Endothelial cell of umbilical vein (primary cell): Measurements from ENCODE around the gene FSCB. TPM values are rescaled to one million over a fixed set of nuclear protein-coding genes. Genes with fewer than 3 reads are reported as not detected.

Source experiments
- BruUV-seq: library from RNA; stranded (reverse); fragments of 400-500 nt; replicated peaks from 2 replicates; lab custom pipeline; 2021; lab: Mats Ljungman, UMichigan
- CTCF ChIA-PET: fragments of 300-600, 350-600 bp; sonication (Branson Sonifier 250); formaldehyde crosslinking; loops from one replicate; lab custom pipeline; 2021; ENCODE audit warnings: antibody characterized with exemption, inconsistent platforms; lab: Charles Lee
- POLR2A ChIA-PET: fragments of 300-600, 350-600 bp; sonication (Branson Sonifier 250); formaldehyde crosslinking; loops from one replicate; lab custom pipeline; 2021; ENCODE audit warnings: antibody characterized with exemption, inconsistent platforms; lab: Charles Lee
- DNase-seq: peaks from one replicate; pipeline ENCODE4 v3.0.0-alpha.2; 2011; ENCODE audit warnings: low read depth, low spot score
- FAIRE-seq: peaks from 2 replicates; lab custom pipeline; 2011; peaks lifted over from hg19 to GRCh38; lab: Jason Lieb, UNC
- H2AFZ ChIP-seq: 2 replicates; pipeline ENCODE4 v1.6.0; 2012; ENCODE audit warnings: low read depth, low read length, control low read depth, inconsistent platforms
- H3K27ac ChIP-seq: 2 replicates; pipeline ENCODE4 v1.5.1; 2011; ENCODE audit warnings: low read depth, mild to moderate bottlenecking, control low read depth, low read length, moderate library complexity; ENCODE audit not compliant: insufficient read depth
- H3K27me3 ChIP-seq, 2 experiments: 2 replicates each; pipeline versions ENCODE4 v1.6.0 to v1.6.1; 2011; ENCODE audit warnings: low read length in 2 of 2, mixed read lengths in 1 of 2; ENCODE audit not compliant: control insufficient read depth in 2 of 2, insufficient read depth in 2 of 2
- H3K36me3 ChIP-seq, 2 experiments: 2 replicates in 1 of 2; 3 replicates in 1 of 2; pipeline ENCODE4 v1.5.1; 2011; ENCODE audit warnings: low read length in 2 of 2, mild to moderate bottlenecking in 1 of 2, moderate library complexity in 1 of 2; ENCODE audit not compliant: control insufficient read depth in 2 of 2, insufficient read depth in 2 of 2; ENCODE audit errors: extremely low read depth in 1 of 2
- H3K4me1 ChIP-seq: 3 replicates; pipeline ENCODE4 v1.5.1; 2011; ENCODE audit warnings: mild to moderate bottlenecking, low read length; ENCODE audit not compliant: control insufficient read depth, insufficient read depth; ENCODE audit errors: extremely low read depth
- H3K4me2 ChIP-seq: 2 replicates; pipeline ENCODE4 v1.6.1; 2011; ENCODE audit warnings: low read length, control low read depth, mixed read lengths; ENCODE audit not compliant: insufficient read depth
- H3K4me3 ChIP-seq, 3 experiments: fragments of 200-600 bp in 1 of 3; sonication (generic), shearing (Covaris generic) in 1 of 3; replicated peaks in 1 of 3; 2 replicates each; pipeline ENCODE4 v1.5.1; 2011 to 2016; ENCODE audit warnings: control low read depth in 3 of 3, low read length in 3 of 3, mild to moderate bottlenecking in 2 of 3, inconsistent platforms in 1 of 3, low read depth in 1 of 3, moderate library complexity in 1 of 3; ENCODE audit not compliant: insufficient read depth in 1 of 3
- H3K79me2 ChIP-seq: 2 replicates; pipeline ENCODE4 v1.6.0; 2012; ENCODE audit warnings: low read length, inconsistent platforms; ENCODE audit not compliant: control insufficient read depth, insufficient read depth
- H3K9ac ChIP-seq: replicated peaks from 2 replicates; pipeline ENCODE3; 2011; ENCODE audit warnings: low read length, control low read depth; ENCODE audit not compliant: insufficient read depth; ENCODE audit errors: extremely low read depth
- H3K9me1 ChIP-seq: replicated peaks from 3 replicates; pipeline ENCODE4 v1.6.0; 2011; ENCODE audit warnings: mild to moderate bottlenecking, low read length; ENCODE audit not compliant: control insufficient read depth, insufficient read depth; ENCODE audit errors: extremely low read depth
- H3K9me3 ChIP-seq: replicated peaks from 2 replicates; pipeline ENCODE4 v1.5.1; 2012; ENCODE audit warnings: low read length, inconsistent platforms; ENCODE audit not compliant: control insufficient read depth, insufficient read depth
- H4K20me1 ChIP-seq: replicated peaks from 2 replicates; pipeline ENCODE3; 2011; ENCODE audit warnings: mild to moderate bottlenecking, low read length; ENCODE audit not compliant: control insufficient read depth, insufficient read depth; ENCODE audit errors: extremely low read depth
- EZH2 ChIP-seq: IDR thresholded peaks from 2 replicates; pipeline ENCODE4 v1.6.1; 2012; ENCODE audit warnings: borderline replicate concordance, low read depth, mild to moderate bottlenecking, moderate library complexity, low read length, inconsistent platforms; ENCODE audit not compliant: severe bottlenecking
- FOS ChIP-seq: IDR thresholded peaks from 2 replicates; pipeline ENCODE4 v1.6.1; 2011; ENCODE audit warnings: mild to moderate bottlenecking, low read length, moderate library complexity, borderline replicate concordance; ENCODE audit not compliant: insufficient read depth
- GATA2 ChIP-seq: IDR thresholded peaks from 2 replicates; pipeline ENCODE4 v1.7.0; 2011; ENCODE audit warnings: low read depth, mild to moderate bottlenecking, moderate library complexity, mixed read lengths, low read length; ENCODE audit not compliant: insufficient read length, insufficient read depth
- MYC ChIP-seq: IDR thresholded peaks from one replicate; pipeline ENCODE4 v1.6.1; 2011; ENCODE audit warnings: mild to moderate bottlenecking, low read depth, low read length
- POLR2A ChIP-seq: IDR thresholded peaks from 2 replicates; pipeline ENCODE4 v1.6.1; 2012; ENCODE audit warnings: low read depth, mild to moderate bottlenecking, control low read depth, low read length
- POLR2AphosphoS5 ChIP-seq: IDR thresholded peaks from 2 replicates; pipeline ENCODE4 v1.6.1; 2012; ENCODE audit warnings: low read depth, mild to moderate bottlenecking, control low read depth, low read length, moderate library complexity; ENCODE audit not compliant: insufficient read depth
- dilution Hi-C: fragments of 300-500 bp; cut with MboI; formaldehyde crosslinking; loops from one replicate; pipeline ENCODE4 v1.15.0; 2019; ENCODE audit warnings: low sequenced_read_pairs; ENCODE audit not compliant: extremely low pct_ligation_motif_present
- intact Hi-C: fragments of 100-400 bp; cut with micrococcal nuclease; formaldehyde crosslinking; loops from one replicate; pipeline ENCODE4 v1.10.0; 2022
- polyA plus RNA-seq, 4 experiments: library from polyadenylated mRNA; depleted of rRNA in 3 of 4; stranded (reverse) in 3 of 4; unstranded in 1 of 4; fragments of >200 nt; gene quantifications; 2 replicates each; pipeline versions ENCODE4 v1.2.1 to v1.2.3, GENCODE V29; 2011 to 2012; ENCODE audit warnings: missing spikeins in 1 of 4
- total RNA-seq: library from RNA; stranded (reverse); gene quantifications from 2 replicates; pipeline ENCODE4 v1.2.3, GENCODE V29; 2021
- TF ChIP-seq, protein P1 (sequence below), 2 donors: IDR thresholded peaks; 1 replicate in 1 of 2; 2 replicates in 1 of 2; pipeline ENCODE4 v1.5.1; 2011; ENCODE audit warnings: low read length in 2 of 2, mild to moderate bottlenecking in 2 of 2, moderate library complexity in 2 of 2, control low read depth in 1 of 2, inconsistent platforms in 1 of 2, low read depth in 1 of 2; ENCODE audit not compliant: insufficient read depth in 1 of 2; ENCODE audit errors: extremely low read depth in 1 of 2
- TF ChIP-seq, protein P2 (sequence below): IDR thresholded peaks from 2 replicates; pipeline ENCODE4 v1.6.1; 2011; ENCODE audit not compliant: insufficient read depth, insufficient read length

The FSCB gene
- total and polyA plus RNA-seq, 2 donors (not counting 3 experiments of a cell fraction or from before 2014, with no cell fraction given), result not detected

DNA sequence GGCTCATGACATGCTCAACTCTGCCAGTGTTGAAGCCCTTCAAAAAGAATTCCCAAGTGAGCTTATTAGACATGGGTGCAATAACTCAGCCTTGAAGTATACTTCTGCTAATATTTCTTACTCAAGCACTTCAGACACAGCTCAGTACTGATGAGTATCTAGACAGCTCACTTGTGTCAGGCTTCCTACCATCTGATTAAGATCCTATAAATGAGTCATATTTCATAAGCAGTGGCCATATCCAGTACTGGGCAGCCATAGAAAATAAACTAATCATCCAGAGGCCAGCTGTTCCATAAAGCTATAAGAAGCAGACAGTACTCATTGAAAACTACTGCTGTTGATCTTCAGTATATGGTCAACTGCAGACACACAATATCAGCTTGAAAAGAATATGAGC lies 12.9 kb downstream of the FSCB start:
- Histone ChIP-seq H3K27ac (no peak overlapping the region), H3K9me3 (no peaks in the 10 kb centered on the region), H3K36me3 (no peaks in the 10 kb centered on the region), H4K20me1 (no peaks in the 10 kb centered on the region), H3K79me2 (no peaks in the 10 kb centered on the region), H3K4me2 (no peak overlapping the region), H3K4me1 (no peaks in the 10 kb centered on the region), H3K9ac (no peak overlapping the region), H3K9me1 (no peaks in the 10 kb centered on the region), H2AFZ (no peak overlapping the region), H3K4me3 (no peak overlapping the region), H3K27me3 (no peaks in the 10 kb centered on the region)
- no TSS peak for BruUV-seq
- TF ChIP-seq FOS (no peak), GATA2 (no peak), POLR2A (no peak), EZH2 (no peak), POLR2AphosphoS5 (no peak)
- TF ChIP-seq, protein P1, sequence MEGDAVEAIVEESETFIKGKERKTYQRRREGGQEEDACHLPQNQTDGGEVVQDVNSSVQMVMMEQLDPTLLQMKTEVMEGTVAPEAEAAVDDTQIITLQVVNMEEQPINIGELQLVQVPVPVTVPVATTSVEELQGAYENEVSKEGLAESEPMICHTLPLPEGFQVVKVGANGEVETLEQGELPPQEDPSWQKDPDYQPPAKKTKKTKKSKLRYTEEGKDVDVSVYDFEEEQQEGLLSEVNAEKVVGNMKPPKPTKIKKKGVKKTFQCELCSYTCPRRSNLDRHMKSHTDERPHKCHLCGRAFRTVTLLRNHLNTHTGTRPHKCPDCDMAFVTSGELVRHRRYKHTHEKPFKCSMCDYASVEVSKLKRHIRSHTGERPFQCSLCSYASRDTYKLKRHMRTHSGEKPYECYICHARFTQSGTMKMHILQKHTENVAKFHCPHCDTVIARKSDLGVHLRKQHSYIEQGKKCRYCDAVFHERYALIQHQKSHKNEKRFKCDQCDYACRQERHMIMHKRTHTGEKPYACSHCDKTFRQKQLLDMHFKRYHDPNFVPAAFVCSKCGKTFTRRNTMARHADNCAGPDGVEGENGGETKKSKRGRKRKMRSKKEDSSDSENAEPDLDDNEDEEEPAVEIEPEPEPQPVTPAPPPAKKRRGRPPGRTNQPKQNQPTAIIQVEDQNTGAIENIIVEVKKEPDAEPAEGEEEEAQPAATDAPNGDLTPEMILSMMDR (IDR thresholded peaks at IDR 0.05; ENCODE audit: extremely low read depth in 1 of 2, insufficient read depth in 1 of 2, low read depth in 1 of 2, low read length in 2 of 2), result no peak
- TF ChIP-seq, protein P2, sequence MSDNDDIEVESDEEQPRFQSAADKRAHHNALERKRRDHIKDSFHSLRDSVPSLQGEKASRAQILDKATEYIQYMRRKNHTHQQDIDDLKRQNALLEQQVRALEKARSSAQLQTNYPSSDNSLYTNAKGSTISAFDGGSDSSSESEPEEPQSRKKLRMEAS, result no peak
- intact Hi-C loops (no loop called here), dilution Hi-C loops (no loop called here)
- CTCF ChIA-PET, result no interaction called here
- DNase-seq, result no peak
- POLR2A ChIA-PET, result no interaction called here
- no peak for FAIRE-seq

DNA sequence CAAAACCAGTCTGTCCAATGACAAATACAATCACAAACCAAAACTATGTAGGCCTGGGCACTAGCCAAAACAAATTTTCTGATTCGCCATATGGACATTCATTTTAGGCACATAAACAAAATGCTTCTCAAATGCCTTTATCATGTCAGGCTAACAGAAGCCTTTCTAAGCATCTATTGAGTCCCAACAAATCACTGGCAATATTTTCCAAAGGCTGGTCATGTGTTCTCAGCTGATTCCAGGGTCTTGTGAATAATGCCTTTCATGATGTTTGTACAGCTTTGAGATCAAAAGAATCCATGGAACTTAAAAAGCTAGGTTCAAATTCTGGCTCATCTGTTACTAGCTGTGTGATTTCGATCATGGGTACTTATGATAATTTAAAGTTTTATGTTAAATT lies 16.1 kb downstream of the FSCB start:
- ChIA-PET POLR2A (no interaction called here), CTCF (no interaction called here)
- intact Hi-C loops (no loop called here), dilution Hi-C loops (no loop called here)
- Histone ChIP-seq H3K27me3 (no peaks in the 10 kb centered on the region), H3K27ac (no peak overlapping the region), H3K36me3 (no peaks in the 10 kb centered on the region), H2AFZ (no peak overlapping the region), H3K9me1 (no peaks in the 10 kb centered on the region), H3K4me1 (no peaks in the 10 kb centered on the region), H3K9ac (no peak overlapping the region), H3K4me2 (no peak overlapping the region), H3K79me2 (no peaks in the 10 kb centered on the region), H4K20me1 (no peaks in the 10 kb centered on the region), H3K9me3 (peaks cover 2% of the 10 kb centered on the region), H3K4me3 (no peak overlapping the region)
- FAIRE-seq, result no peak
- TF ChIP-seq MYC (no peak), POLR2A (no peak)
- DNase-seq, result no peak
- no TSS peak for BruUV-seq
